ENCODE measurements around the gene GNAQ.
A peak's percentile ranks its signal among the peaks of the same experiment; 100 is the strongest.

GNAQ gene

GRCh38 chr9:77843871-77844155 is 187.8 kb downstream of the GNAQ start:
- no peak for DNase-seq (ENCODE audit: low read depth)

DNA sequence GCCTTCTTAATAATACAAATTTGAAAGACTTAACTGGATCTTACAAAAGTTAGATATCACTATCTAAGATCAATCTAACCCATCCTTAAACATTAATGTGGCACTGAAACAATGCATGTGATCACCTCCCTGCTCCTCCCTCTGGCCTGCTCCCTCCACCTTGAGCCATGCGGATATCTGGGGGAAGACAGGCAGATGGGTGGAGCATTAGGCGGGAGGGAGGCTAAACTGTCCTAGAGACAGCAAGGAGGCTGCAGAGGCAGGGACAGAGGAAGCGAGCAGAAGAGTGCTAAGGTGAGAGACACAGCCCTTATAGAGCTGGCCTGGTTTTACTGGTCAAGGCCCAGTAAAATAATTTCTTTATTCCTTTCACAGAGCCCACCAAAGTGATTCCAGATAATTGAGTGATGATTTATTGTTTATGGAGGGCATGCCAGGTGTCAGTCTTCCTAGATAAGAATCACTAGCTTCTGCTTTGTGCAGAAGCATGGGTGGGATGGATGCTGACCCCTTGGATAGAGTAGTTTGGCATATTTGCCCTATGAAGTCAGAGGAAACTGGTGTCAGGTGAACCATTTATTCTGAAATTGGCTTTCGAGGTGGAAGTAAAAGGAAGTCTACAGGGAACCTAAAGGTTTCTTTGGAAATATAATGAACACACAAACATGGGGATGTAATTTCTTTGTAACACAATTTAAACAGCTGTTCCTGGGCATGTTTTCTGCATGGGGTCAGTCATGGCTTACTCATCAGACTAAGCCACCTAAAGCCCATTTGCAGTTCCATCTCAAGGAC is 188.3 kb downstream of the GNAQ start:
- DNase-seq (ENCODE audit: low read depth): no peak

DNA sequence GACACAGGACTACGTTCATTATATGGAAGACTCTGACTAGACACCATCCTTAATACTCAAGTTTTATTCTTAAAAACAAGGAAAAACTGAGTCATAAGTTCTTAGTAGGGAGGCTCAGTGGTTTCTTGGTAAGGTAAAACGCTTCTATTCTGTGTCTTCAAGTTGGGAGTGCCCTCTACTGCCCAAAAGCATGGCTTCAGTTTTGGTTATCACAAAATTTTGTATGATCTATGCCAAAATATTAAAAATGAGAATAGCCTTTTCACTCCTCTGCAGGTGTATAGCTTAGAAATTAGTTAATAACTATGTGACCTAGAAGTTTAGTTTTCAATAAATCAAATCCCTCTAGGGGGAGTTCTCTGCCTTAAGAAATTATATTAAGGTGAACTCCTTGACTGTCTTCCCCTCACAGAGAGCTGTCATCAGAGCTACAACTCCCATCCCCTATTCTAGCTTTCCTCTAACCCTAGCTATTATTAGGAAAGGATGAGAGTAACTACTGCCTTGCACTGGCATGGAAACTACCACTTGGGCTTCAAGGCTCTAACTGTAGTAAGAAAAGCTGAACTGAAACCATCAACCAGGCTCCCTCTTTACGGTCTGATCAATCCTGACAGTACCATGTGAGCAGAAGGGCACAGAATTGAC is 189.7 kb downstream of the GNAQ start:
- no peak for DNase-seq (ENCODE audit: low read depth)

DNA sequence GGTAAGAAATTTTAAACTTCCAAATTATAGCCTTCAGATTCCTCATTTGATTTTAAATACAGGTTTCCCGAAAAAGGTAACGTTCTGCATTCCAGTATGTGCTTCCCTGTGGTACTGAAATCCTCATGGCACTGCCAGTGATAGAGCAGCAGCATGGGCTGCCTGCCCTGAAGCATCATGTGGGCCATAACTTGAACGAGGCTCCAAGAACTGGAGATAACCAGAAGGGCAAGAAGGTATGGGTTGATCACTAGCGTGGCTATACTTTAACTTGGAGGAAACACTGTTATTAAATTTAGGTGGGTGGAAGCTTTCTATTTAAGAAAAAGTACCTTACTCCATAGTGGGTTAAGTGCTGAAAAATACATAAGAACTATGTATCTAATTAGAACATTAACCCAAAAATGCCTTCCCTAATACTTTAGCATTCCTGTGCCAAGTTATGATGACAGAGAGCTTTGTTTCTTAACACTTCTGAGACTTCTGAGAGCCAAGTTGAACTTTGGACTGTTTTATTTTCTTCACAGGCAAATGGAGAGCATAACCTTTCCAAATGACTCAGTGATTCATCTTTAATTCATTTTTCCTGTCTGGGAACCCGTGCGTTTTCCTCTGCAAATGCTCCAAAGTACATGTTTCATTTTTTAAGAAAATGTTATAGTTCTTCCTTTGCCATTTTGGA is 192.0 kb downstream of the GNAQ start:
- no peak for DNase-seq (ENCODE audit: low read depth)

DNA sequence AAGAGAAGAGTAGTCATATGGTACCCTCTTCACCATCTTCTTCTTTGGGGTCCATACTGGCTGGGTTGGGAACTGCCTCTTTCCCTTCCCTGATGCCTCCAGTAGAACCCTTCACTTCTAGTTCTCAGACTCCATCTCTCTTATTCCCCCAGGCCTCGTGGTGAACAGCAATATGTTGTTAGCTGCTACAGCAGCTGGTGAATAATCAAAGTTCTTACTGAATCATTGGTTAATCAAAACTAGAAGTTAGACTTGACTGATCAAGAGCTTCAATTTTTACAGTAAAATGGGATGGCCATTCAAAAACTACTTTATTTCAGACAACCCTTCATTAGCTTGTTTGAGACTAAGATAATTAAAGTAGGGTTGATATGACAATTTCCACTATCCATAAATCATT is 192.6 kb downstream of the GNAQ start:
- no peak for DNase-seq (ENCODE audit: low read depth)

- DNase-seq (ENCODE audit: low read depth): no peak
These were observed 196.6 kb downstream of the GNAQ start for GRCh38 chr9:77834898-77835488.

GRCh38 chr9:77833561-77834429 is 197.8 kb downstream of the GNAQ start:
- no peak for DNase-seq (ENCODE audit: low read depth)

- no peak for DNase-seq (ENCODE audit: low read depth)
These were observed 199.0 kb downstream of the GNAQ start for GRCh38 chr9:77832639-77833038.

DNA sequence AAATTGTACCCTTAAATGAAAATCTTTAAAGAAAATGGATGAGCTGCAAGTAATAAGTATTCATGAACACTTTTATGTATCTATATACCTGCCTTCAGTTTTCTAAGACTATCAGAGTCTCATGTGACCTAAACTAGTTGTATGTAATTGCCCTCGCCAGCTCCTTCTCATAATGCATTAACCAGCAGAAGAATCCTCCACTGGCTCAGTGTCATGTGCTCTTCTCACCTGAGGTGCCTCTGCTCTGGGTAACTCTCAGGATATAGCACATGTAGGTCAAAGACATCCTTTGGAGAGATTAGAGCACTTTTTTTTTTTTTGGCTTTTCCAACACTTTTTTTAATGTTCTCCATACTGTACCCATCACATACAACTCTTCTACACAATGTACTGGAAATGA is 199.8 kb downstream of the GNAQ start:
- no peak for DNase-seq (ENCODE audit: low read depth)

- no peak for DNase-seq (ENCODE audit: low read depth)
These were observed 200.9 kb downstream of the GNAQ start for GRCh38 chr9:77830618-77831285.

GRCh38 chr9:77829420-77829819 is 202.2 kb downstream of the GNAQ start:
- no peak for DNase-seq (ENCODE audit: low read depth)

DNA sequence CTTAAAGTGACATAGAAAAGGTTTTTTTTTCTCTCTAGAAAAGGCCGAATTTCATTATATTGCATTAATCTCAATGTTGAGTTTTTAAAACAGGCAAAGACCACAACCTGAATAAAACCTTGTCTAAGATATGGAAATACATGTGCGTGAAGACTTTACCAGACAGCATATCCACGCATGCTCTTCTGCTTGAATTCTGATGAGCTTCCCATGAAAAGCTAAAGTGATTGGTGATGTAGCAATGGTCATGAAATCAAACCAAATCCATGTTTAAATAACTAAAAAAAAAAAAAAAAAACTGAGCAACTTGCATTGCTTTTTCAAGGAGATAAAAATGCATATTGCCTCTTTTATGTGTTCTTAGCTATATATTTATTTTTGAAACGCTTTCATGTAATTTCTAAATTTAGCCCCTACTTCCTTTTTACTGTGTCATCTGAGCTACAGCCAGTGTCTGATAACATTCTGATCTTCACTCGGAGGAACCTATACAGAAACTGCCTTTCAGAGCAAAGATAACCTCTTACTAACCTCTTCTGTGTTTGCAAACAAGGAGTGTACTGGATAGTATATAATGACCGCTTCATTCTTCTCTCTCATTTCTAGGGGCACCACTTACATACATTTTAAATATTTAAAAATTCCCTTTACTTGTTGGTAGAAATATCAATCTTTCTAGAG is 204.4 kb downstream of the GNAQ start:
- DNase-seq (ENCODE audit: low read depth): no peak

- DNase-seq (ENCODE audit: low read depth): no peak
These were observed 205.0 kb downstream of the GNAQ start for GRCh38 chr9:77826621-77827020.

DNA sequence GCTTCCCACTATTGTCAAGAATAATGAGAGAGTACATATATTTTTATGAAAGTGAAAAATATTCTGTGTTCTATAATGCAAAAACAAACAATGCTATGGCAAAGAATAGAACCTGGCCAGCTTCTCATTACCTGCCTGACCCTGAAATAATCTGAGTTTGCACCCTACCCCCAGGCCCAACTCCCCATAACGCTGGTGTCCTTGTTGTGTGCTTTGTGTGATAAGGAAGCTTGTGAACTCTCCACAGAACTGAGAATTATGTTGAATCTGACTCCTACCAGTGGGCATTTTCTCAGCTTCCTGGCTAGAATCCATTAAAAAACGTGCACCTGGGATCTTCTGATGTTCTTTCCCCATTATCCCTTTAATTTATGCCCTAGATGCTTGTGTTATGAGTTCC is 205.5 kb downstream of the GNAQ start:
- DNase-seq (ENCODE audit: low read depth): no peak

GRCh38 chr9:77825361-77825760 is 206.2 kb downstream of the GNAQ start:
- DNase-seq (ENCODE audit: low read depth): no peak

DNA sequence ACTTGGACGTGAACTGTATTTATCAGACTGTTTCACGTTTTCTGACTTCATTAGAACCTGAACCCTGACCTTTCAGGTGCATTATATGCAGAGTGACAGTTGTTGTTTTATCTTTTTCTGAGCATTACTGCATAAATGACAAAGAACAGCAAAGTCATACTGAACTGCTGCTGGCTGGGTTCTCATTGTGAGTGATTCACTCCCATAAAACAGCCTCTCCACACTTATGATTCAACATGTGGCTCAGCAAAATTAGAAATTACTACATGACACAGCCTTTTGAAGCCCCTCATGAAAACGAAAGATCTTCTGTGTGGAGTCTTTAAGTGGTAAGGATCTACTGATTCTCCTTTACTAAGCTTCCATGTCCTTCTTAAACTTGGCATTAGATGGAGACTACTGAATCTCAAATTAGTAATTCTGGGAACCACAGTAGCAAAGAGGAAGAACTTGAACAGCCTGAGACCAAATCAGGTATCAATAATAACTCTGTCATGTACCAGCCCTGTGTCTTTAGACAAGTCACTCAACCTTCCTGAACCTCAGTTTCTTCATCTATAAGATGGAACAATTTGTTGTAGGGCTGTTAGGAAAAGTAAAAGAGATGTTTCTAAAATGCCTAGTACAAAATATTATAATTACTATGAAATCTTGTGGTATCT is 211.2 kb downstream of the GNAQ start:
- peak; percentile 73 for DNase-seq (ENCODE audit: low read depth)

GRCh38 chr9:77819657-77820056 is 212.0 kb downstream of the GNAQ start:
- no peak for DNase-seq (ENCODE audit: low read depth)

GRCh38 chr9:77817590-77818311 is 213.9 kb downstream of the GNAQ start:
- no peak for DNase-seq (ENCODE audit: low read depth)

DNA sequence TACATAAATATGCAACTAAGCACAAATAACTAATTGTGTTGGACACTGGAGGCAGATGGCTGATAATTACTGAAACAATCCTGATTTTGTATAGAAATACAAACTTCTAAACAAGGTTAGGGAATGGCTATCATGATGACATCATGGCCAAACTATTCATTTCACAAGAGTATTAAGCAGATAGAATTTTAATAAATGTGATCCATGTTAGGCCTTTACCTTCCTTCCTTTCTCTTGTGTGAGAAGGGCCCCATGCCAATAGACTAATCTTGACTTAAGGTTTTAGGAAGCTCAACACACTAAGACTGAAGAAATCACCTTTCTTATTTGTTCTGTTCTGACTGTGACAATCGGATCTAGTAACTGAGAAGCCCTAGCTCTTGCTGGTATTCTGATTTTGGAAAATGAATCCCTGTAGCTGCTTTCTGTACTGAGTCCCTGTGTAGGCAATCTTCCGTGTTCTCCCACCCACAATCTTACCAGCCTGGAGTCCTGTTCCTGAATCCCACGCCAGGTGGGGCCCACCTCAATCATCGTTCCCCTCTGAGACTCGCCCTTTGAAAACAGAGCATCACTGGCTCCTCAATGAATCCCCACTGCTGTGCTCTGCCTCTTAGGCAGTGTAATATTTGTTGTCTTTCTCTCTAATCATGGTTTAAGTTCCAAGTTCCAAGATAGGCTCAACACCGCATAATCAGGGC is 214.8 kb downstream of the GNAQ start:
- no peak for DNase-seq (ENCODE audit: low read depth)
